Stimulated activated naive CD8-positive, alpha-beta T cell treated with anti-CD3 and anti-CD28 coated beads, Interleukin-15, amount 100 ng/mL, for 72 hours (primary cell): ENCODE results near the gene OGFR.

Source experiments
- ATAC-seq: fragments of 150-1000 bp; cut with Tn5 transposase; 2 replicates; pipeline ENCODE4 v1.10.0; 2021; ENCODE audit warnings: mild to moderate bottlenecking, moderate library complexity
- DNase-seq, 2 donors: peaks; one replicate each; pipeline ENCODE4 v3.0.0; 2021 to 2022
- H3K27ac Mint-ChIP-seq, 2 donors: one replicate each; pipeline ENCODE4 v1.8.0; 2022; ENCODE audit warnings: mild to moderate bottlenecking in 2 of 2, mixed read lengths in 2 of 2, moderate library complexity in 2 of 2
- H3K27me3 Mint-ChIP-seq: one replicate; pipeline ENCODE4 v1.8.0; 2022; ENCODE audit warnings: mixed read lengths
- H3K4me1 Mint-ChIP-seq: one replicate; pipeline ENCODE4 v1.8.0; 2022; ENCODE audit warnings: mild to moderate bottlenecking, mixed read lengths
- H3K4me3 Mint-ChIP-seq, 2 donors: one replicate each; pipeline ENCODE4 v1.8.0; 2022; ENCODE audit warnings: mild to moderate bottlenecking in 2 of 2, mixed read lengths in 2 of 2, moderate library complexity in 1 of 2
- H3K9me3 Mint-ChIP-seq, 2 donors: one replicate each; pipeline ENCODE4 v1.8.0; 2022; ENCODE audit warnings: mixed read lengths in 2 of 2

Gene OGFR

DNA sequence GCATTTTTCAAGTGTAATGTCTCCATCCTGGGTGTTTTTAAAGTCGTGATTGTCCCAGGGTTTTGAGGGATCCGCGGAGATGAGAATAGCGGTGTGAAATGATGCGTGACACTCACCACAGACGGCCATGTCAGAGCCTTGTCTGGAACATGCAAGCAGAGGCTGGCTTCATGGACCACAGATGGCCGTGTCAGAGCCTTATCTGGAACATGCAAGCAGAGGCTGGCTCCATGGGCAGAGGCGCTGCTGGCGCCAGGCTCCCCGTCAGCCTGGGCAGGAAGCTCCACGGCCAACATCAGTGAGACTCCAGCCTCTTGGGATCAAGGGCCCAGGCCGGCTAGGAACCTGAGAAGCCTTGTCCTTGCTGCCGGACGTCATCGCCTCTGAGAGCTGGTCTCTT, 16.0 kb upstream of the OGFR start:
- H3K4me3 Mint-ChIP-seq, result no peak overlapping the region

DNA sequence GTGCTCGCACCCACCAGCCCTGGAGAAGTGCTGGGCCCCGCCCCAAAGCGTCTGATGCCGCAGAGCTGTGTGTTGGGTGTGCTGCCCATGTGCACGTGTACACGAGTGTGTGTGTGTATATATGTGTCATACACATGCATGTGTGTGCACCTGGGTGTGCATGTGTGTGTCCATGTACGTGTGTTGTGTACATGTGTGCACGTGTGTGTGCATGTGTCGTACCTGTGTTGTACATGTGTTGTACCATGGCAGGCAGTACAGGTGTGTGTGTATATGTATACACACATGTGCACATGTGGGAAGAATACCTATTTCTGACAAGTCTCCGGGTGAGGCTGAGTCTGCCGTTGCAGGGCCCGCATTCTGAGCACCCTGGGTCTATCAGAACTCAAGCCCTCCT, 14.6 kb upstream of the OGFR start:
- DNase-seq (no peak), ATAC-seq (no peak)
- H3K27ac Mint-ChIP-seq, result no peak overlapping the region
- no peaks in the 10 kb centered on the region for H3K27me3 Mint-ChIP-seq
- no peaks in the 10 kb centered on the region for H3K9me3 Mint-ChIP-seq
- H3K4me3 Mint-ChIP-seq, result no peak overlapping the region
- peaks cover 43% of the 10 kb centered on the region for H3K4me1 Mint-ChIP-seq

More for the DNA sequence above, 16.0 kb upstream of the OGFR start:
- Mint-ChIP-seq H3K27ac (no peak overlapping the region), H3K27me3 (no peaks in the 10 kb centered on the region), H3K9me3 (no peaks in the 10 kb centered on the region), H3K4me1 (peaks cover 39% of the 10 kb centered on the region)
- DNase-seq, result no peak
- ATAC-seq, result no peak

DNA sequence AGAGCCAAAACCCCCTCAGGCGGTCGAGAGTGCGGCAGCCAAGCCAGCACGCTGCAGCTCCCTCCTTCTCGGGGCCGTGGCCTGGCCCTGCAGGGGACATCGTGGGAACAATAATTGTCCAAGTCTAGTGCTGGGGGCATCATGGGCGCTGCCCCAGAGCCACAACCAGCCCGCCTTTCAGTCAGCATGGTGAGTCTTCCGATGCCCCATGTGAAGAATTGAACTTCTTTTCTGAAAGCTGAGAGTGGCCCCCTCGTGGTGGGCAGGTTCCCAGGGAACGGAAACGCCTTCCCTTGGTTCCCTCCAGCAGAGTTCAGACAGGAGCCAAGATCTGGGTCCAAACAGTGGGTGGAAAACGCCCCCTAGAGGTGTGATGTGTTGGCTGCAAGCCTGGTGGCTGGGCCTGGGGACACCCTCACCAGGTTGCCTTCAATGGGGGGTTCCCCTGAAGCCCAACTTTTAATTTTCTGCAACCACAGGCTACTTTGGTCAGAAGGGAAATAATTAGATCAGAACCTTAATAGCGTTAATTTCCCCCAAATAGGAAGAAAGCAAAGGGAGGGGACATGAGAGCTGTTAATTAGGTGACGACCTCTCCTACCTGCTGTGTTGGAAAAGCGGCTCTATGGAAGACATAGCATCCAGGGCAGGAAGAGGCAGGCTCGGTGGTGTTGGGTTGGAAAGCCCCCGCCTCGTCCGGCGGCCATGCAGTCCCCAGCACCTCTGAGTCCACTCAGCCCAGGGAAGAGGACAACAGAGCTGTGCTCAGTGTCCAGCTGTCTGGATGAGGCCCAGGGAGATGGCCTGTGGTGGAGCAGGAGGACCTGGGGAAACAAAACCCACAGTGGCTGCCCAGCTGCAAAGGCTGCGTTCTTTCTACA, 13.1 kb upstream of the OGFR start:
- H3K4me1 Mint-ChIP-seq, result peaks cover 52% of the 10 kb centered on the region
- no peak overlapping the region for H3K4me3 Mint-ChIP-seq
- peak; percentile 42 for ATAC-seq
- peak overlapping the region in 1 of 2 donors; percentile 7 for H3K27ac Mint-ChIP-seq
- no peaks in the 10 kb centered on the region for H3K9me3 Mint-ChIP-seq
- H3K27me3 Mint-ChIP-seq, result no peaks in the 10 kb centered on the region
- DNase-seq, result peak; percentile 77 to 84

DNA sequence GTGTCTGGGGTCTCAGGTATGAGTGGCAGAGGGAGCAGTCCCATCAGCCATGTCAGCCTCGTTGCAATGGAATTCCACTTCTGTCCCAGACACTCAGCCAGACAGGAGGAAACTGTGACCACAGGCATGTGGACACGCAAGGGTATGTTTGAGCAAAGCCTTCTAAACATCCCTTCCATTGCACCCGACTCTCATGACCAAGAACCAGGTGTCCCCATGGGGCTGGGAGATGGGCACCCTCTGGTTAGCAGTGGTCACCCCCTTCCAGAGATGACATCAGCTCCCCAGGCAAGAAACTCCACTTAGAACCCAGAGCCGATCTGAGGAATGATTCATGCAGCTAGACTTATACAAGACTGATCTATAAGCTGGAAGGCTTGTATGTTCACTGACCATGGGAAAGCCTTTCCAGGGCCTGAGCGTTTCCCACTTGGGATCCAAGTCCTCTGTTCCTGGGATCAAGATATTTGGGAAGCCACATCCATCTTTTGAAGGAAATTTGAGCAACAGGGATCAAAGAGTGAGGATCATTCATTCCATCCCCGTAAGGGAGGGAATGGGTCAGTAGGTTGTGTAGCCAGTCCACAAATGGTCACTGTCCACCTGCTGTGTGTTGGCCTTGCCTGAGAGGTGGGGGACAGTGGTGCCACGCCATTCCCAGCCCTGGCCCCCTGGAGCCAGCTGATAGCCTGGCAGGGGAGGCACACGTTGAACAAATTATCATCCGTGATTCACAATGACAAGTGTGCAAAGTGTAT, 12.3 kb upstream of the OGFR start:
- H3K4me1 Mint-ChIP-seq, result peaks cover 53% of the 10 kb centered on the region

DNA sequence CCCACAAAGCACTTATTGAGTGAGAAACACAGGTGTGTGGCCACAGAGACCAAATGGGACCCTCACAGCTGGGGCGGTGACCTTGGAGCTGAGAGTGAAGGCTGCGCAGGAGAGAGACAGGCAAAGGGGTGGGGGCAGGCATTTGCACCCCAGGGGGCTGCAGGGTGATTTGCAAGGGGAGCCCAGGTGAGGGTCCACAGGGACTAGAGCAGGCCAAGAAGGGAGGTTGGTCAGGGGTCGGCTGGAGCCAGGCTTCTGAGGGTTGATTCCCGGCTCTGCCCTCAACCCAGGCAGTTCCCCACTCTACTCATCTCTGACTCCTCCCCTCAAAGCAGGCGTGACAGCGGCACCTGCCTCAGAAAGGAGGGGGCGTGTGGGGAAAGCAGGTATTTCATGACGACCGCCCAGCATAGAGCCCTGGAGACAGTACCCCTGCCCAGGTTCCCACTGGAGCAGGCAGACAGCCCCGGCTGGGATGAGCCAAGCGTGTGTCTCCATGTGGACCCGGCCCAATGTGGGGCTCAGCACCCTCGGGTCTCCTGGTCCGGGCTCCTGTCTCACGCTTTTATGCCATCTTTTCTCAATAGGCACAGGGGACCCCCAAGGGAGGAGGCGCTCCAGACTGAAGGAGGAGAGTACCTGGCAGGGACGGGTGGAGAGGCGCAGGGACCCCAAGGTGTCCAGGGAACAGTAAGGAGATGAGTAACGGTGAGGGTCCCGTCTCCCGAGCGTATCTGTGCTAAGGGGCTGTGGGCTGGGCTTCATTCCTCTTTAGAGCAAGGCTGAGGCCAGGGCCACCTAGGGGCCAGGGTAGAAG, 11.5 kb upstream of the OGFR start:
- no peaks in the 10 kb centered on the region for H3K9me3 Mint-ChIP-seq
- H3K27ac Mint-ChIP-seq, result peak overlapping the region; percentile 61 to 94
- H3K4me3 Mint-ChIP-seq, result peak overlapping the region; percentile 79 to 80
- no peaks in the 10 kb centered on the region for H3K27me3 Mint-ChIP-seq
- no peak for DNase-seq
- H3K4me1 Mint-ChIP-seq, result peaks cover 53% of the 10 kb centered on the region
- no peak for ATAC-seq

More for the DNA sequence above, 12.3 kb upstream of the OGFR start:
- ATAC-seq (no peak), DNase-seq (no peak)
- H3K4me3 Mint-ChIP-seq, result peak overlapping the region; percentile 51 to 80
- no peak overlapping the region for H3K27ac Mint-ChIP-seq
- no peaks in the 10 kb centered on the region for H3K27me3 Mint-ChIP-seq
- H3K9me3 Mint-ChIP-seq, result no peaks in the 10 kb centered on the region

DNA sequence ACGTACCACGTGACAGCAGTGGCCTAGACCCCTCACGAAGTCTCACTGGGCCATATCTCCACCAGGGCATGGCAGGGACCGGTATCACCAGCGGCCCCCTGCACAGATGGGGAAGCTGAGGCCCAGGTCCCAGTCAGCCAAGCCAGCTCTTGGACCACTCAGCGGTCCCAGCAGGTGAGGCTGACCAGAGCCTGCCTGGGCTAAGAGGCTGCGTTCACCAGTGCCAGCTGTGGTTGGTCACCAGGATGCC, 11.0 kb upstream of the OGFR start:
- peak; percentile 0 for ATAC-seq
- peaks cover 57% of the 10 kb centered on the region for H3K4me1 Mint-ChIP-seq

DNA sequence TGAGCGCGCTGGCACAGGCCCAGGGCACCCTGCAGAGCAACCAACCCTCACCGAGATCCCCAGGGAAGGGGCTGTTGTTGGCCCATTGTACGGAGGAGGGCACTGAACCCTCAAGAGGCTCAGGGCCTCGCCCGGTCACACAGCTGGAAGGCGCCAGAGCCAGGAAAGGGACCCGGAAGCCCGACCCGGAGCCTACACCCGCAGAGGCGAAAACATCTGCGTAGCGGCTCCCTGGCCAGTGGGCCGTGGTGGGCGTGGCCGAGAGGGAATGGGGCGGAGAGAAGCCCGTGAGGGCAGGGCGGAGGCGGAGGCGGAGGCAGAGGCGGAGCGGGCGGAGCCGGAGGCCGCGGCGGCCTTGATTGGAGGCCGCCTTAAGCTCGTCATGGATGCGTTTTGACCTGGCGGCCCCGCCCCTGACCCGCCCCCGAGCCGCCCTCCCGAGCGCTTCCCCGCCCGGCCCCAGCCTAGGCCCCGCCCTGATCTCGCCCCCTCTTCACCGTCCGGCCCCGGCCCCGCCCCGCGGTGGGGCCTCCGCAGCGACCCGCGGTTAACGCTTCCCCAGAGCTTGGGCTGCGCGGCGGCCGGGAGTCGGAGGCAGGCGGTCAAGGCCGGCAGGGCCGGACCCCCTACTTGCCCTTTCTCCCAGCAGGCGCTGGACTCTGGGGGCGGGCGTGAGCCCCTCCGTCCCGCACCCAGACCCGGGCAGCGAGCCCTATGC, 10.5 kb upstream of the OGFR start:
- Mint-ChIP-seq H3K27me3 (no peaks in the 10 kb centered on the region), H3K4me3 (peak overlapping the region; percentile 89 to 92), H3K9me3 (no peaks in the 10 kb centered on the region), H3K27ac (peak overlapping the region; percentile 86 to 97), H3K4me1 (peaks cover 62% of the 10 kb centered on the region)
- peak; percentile 82 for ATAC-seq
- DNase-seq, result peak; percentile 93 to 98

More for the DNA sequence above, 11.0 kb upstream of the OGFR start:
- H3K27me3 Mint-ChIP-seq, result no peaks in the 10 kb centered on the region
- peak overlapping the region; percentile 79 to 80 for H3K4me3 Mint-ChIP-seq
- DNase-seq, result no peak
- H3K27ac Mint-ChIP-seq, result peak overlapping the region in 1 of 2 donors; percentile 78
- H3K9me3 Mint-ChIP-seq, result no peaks in the 10 kb centered on the region

DNA sequence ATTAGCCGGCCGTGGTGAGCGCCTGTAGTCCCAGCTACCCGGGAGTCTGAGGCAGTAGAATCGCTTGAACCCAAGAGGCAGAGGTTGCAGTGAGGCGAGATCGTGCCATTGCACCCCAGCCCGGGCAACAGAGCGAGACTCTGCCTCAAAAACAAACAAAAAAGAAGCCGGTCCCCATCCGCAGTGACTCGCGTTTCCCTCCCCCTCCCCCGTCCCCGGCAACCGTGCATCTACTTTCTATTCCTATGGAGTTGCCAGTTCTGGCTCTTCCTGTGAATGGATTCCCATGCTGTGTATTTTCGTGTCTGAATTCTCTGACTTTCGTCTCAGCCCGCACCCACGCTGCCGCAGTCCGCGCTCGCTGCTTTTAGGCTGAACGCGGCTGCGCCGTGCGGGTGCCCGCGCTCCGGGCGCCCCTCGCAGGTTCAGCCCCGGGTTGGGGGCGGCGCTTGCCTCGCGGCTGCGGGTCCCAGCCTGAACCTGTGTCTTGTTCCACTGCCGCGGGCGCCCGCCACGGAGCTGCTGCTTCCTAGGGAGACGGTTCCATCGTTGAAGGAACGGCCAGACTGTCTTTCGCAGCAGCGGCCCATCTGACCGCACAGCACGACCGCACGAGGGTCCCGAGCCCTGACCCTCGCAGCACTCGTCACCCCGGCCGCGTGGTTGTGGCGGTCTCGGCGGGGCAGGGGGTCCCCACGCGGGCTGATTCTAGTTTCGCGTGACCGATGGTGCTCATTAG, 9.4 kb upstream of the OGFR start:
- DNase-seq, result peak; percentile 77 to 79
- Mint-ChIP-seq H3K9me3 (no peaks in the 10 kb centered on the region), H3K4me1 (peaks cover 65% of the 10 kb centered on the region), H3K4me3 (peak overlapping the region; percentile 89 to 92), H3K27me3 (no peaks in the 10 kb centered on the region), H3K27ac (peak overlapping the region; percentile 95 to 97)
- peak; percentile 19 for ATAC-seq

DNA sequence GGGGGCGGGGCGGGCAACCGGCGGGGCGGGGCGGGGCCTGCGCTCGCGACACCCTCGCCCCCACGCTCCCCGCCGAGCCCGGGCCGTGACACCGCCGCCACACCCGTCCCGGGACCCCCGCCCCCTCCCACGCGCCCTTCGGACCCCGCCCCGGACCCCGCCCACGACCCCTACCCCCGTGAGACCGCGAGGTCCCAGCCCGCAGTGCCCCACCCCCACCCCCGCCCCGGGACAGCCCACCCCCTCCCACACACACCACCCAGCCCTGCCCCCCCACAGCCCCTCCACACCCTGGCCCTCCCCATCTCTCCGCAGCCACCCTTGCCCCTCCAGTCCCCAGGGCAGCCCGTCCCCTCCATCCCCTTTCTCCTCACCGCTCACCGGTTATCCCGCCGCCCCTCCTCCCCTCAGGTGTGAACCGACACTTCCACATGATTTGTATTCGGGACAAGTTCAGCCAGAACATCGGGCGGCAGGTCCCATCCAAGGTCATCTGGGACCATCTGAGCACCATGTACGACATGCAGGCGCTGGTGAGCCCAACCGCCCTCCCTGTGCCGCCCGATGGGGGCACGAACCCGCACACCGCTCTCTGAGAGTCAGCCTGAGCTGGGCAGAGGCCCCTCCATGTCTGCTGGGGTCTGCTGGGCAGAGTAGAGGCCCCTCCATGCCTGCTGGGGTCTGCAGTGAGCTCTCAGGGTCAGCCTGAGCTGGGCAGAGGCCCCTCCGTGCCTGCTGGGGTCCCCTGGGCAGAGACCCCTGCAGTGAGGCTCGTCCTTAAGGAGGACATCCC, 7.7 kb upstream of the OGFR start:
- DNase-seq, result no peak
- H3K9me3 Mint-ChIP-seq, result no peaks in the 10 kb centered on the region
- H3K4me1 Mint-ChIP-seq, result peaks cover 55% of the 10 kb centered on the region
- no peak for ATAC-seq
- H3K27ac Mint-ChIP-seq, result peak overlapping the region; percentile 78 to 89
- H3K4me3 Mint-ChIP-seq, result peak overlapping the region; percentile 85 to 94
- H3K27me3 Mint-ChIP-seq, result no peaks in the 10 kb centered on the region

DNA sequence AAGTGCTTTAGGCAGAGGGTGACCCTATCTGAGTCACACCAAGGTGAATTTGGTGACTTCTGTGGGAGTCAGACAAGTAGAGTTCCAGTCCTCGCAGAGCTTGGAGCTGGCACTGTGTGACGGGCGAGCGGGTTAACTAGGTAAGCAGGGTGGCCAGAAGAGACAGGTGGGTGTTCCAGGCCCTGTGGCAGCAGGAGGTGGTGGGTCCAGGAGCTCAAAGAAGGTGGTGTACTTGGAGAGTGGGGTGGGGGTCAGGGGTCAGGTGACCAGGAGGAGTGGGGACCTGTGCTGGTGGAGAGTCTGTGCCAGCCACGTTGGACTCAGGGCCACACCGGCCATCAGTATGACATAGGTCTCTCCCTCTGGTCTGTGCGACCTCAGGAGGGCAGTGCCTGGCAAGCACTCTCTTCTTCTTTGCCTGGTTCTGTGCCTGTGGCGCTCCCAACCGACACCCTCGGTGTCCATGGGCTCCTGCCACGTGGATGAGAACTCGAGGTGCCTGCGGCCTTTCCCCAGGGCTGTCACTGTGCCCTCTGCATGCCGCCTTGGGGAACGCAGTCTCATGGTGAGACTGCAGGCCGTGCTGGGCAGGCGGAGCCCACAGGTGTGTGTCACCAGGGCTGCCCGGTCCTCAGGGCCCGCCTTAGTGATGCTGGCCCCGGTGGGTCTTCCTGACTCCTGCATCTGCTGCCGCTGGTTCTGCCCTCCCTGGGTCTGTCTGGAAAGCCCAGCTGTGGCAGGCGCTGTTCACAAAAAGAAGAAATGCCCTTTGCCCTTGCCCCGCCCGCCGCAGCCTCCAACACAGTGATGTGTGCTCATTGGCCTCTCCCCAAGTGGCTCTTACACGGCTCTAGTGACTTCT, 6.7 kb upstream of the OGFR start:
- Mint-ChIP-seq H3K4me3 (peak overlapping the region; percentile 85 to 94), H3K4me1 (peaks cover 47% of the 10 kb centered on the region), H3K27me3 (no peaks in the 10 kb centered on the region), H3K9me3 (no peaks in the 10 kb centered on the region), H3K27ac (peak overlapping the region in 1 of 2 donors; percentile 89)
- no peak for ATAC-seq
- DNase-seq, result no peak

DNA sequence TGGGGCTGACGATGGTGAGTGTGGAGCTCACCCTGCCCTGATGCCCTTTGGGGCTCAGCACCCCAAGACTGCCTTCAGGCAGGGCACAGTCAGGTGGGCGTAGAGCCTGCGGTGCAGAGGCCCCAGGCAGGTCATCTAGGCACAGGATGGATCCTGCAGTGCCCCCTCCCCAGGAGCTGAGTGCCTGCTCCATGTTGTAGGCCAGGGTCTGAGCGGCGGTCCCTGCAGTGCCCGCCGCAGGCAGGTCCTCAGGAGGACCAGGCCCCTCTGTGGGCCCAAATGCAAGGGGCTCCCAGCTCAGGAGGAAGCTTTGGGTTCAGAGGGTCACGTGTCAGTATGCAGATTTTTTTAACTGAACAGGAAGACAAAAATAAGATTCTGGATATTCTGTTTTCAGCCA, 5.6 kb upstream of the OGFR start:
- Mint-ChIP-seq H3K4me3 (no peak overlapping the region), H3K27ac (no peak overlapping the region)

DNA sequence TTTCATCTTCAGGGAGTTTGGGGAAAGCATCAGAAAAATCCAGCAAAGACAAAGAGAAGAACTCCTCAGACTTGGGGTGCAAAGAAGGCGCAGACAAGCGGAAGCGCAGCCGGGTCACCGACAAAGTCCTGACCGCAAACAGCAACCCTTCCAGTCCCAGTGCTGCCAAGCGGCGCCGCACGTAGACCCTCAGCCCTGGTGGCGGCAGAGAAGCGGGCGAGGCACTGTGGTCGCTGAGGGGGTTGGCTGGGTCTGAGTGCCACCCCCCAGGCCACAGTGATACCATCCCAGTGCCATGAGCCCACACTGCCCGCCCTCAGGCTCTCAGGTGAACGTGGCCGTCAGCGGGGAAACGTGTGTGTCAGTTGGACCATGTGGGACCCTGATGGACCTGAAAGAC, 5.2 kb upstream of the OGFR start:
- Mint-ChIP-seq H3K4me1 (peaks cover 44% of the 10 kb centered on the region), H3K4me3 (no peak overlapping the region), H3K27me3 (no peaks in the 10 kb centered on the region), H3K9me3 (no peaks in the 10 kb centered on the region), H3K27ac (no peak overlapping the region)
- ATAC-seq (no peak), DNase-seq (no peak)

More for the DNA sequence above, 5.6 kb upstream of the OGFR start:
- Mint-ChIP-seq H3K9me3 (no peaks in the 10 kb centered on the region), H3K4me1 (peaks cover 40% of the 10 kb centered on the region), H3K27me3 (no peaks in the 10 kb centered on the region)
- DNase-seq, result no peak
- ATAC-seq, result no peak

DNA sequence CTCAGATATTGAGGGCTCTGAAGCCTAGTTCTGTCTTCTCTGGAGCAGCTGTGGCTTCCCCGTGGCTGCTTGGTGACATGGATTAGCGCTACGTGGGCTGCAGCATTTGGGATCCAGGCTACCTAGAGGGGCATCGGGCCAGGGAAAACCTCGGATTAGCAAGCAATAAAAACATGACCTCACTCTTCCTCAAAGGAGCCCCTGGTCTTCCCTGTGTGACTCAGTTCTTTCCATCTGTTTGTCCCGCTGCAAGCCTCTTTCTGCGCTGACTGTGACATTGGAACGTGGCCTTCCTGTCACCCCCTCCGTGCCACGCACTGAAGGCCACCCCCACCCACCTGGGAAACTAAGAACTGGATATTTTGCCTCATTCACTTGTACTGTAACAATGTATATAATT, 4.8 kb upstream of the OGFR start:
- peaks cover 45% of the 10 kb centered on the region for H3K4me1 Mint-ChIP-seq
- H3K9me3 Mint-ChIP-seq, result no peaks in the 10 kb centered on the region
- no peak for DNase-seq
- ATAC-seq, result no peak
- no peaks in the 10 kb centered on the region for H3K27me3 Mint-ChIP-seq
- H3K27ac Mint-ChIP-seq, result no peak overlapping the region
- no peak overlapping the region for H3K4me3 Mint-ChIP-seq
